IPS DF 4.7 (cell line): ENCODE results near the gene CDC42BPA.

Source experiments
- DNase-seq: peaks from one replicate; pipeline ENCODE4 v3.0.0-alpha.2; 2013; ENCODE audit warnings: low spot score; ENCODE audit errors: extremely low read depth

The CDC42BPA gene

GRCh38 chr1:227070638-227071285 is 247.5 kb downstream of the CDC42BPA start:
- no peak for DNase-seq

- no peak for DNase-seq
Measured at GRCh38 chr1:227069490-227069889, 248.8 kb downstream of the CDC42BPA start.

GRCh38 chr1:227068883-227069282 is 249.4 kb downstream of the CDC42BPA start:
- DNase-seq: no peak

GRCh38 chr1:227066999-227067398 is 251.3 kb downstream of the CDC42BPA start:
- DNase-seq: no peak

GRCh38 chr1:227065311-227065710 is 253.0 kb downstream of the CDC42BPA start:
- no peak for DNase-seq

- DNase-seq: no peak
Measured at GRCh38 chr1:227062306-227062705, 256.0 kb downstream of the CDC42BPA start.

GRCh38 chr1:227059076-227059475 is 259.2 kb downstream of the CDC42BPA start:
- DNase-seq: no peak

GRCh38 chr1:227058321-227058751 is 260.0 kb downstream of the CDC42BPA start:
- no peak for DNase-seq

- DNase-seq: no peak
Measured at GRCh38 chr1:227049253-227049652, 269.0 kb downstream of the CDC42BPA start.

GRCh38 chr1:227043755-227044154 is 274.5 kb downstream of the CDC42BPA start:
- DNase-seq: no peak

GRCh38 chr1:227042292-227042691 is 276.0 kb downstream of the CDC42BPA start:
- no peak for DNase-seq

GRCh38 chr1:227038401-227038800 is 279.9 kb downstream of the CDC42BPA start:
- no peak for DNase-seq

- DNase-seq: no peak
Measured at GRCh38 chr1:227037121-227037520, 281.2 kb downstream of the CDC42BPA start.

- DNase-seq: no peak
Measured at GRCh38 chr1:227035316-227035715, 283.0 kb downstream of the CDC42BPA start.

GRCh38 chr1:227033880-227034279 is 284.4 kb downstream of the CDC42BPA start:
- DNase-seq: no peak

GRCh38 chr1:227032396-227032795 is 285.9 kb downstream of the CDC42BPA start:
- peak; percentile 2 for DNase-seq

GRCh38 chr1:227016990-227017389 is 301.3 kb downstream of the CDC42BPA start:
- DNase-seq: no peak

GRCh38 chr1:227010645-227011044 is 307.6 kb downstream of the CDC42BPA start:
- no peak for DNase-seq

GRCh38 chr1:227009937-227010336 is 308.4 kb downstream of the CDC42BPA start:
- DNase-seq: no peak

- DNase-seq: no peak
Measured at GRCh38 chr1:227006226-227006796, 312.0 kb downstream of the CDC42BPA start.

GRCh38 chr1:227004796-227005195 is 313.5 kb downstream of the CDC42BPA start:
- DNase-seq: no peak

- DNase-seq: no peak
Measured at GRCh38 chr1:227003165-227003564, 315.1 kb downstream of the CDC42BPA start.

GRCh38 chr1:227002531-227003049 is 315.7 kb downstream of the CDC42BPA start:
- no peak for DNase-seq
